ENCODE measurements around the gene PIK3R1. TPM values are rescaled to one million over a fixed set of nuclear protein-coding genes. Genes with fewer than 3 reads are reported as not detected.

Gene PIK3R1
- 89.3 TPM for total RNA-seq

GRCh38 chr5:68215208-68215897 lies at the start of gene PIK3R1:
Gene PIK3R1, plus strand, starts transcription at chr5:68215756. Its CDS starts 10,920 bp downstream, at chr5:68226676.
- Histone ChIP-seq H3K27me3 (no peaks in the 10 kb centered on the region), H3K36me3 (no peaks in the 10 kb centered on the region), H3K27ac (peak within 1 kb of the TSS; percentile 96), H3K4me1 (peaks cover 0 to 5% of the 10 kb centered on the region in 2 donors), H3K9me3 (no peaks in the 10 kb centered on the region), H3K4me3 (peak within 1 kb of the TSS; percentile 91 to 99)
- peak; percentile 45 to 51 (median 46) for TF ChIP-seq CTCF (IDR thresholded peaks at IDR 0.05)
- DNase-seq (ENCODE audit: low spot score in 2 of 2): peak; percentile 81 to 97
- intact Hi-C loops (cut with DNase I): loop anchor here (2.0 to 5.0 kb wide), 6 partner anchors 23 to 915 kb away; no protein-coding TSS in a partner anchor

- no peak for DNase-seq (ENCODE audit: low spot score in 2 of 2)
Measured at GRCh38 chr5:68167195-68167651, 48.3 kb upstream of the PIK3R1 start.

GRCh38 chr5:68169903-68170302 lies 45.7 kb upstream of the PIK3R1 start:
- DNase-seq (ENCODE audit: low spot score in 2 of 2): no peak
- no peaks in the 10 kb centered on the region for H3K9me3 ChIP-seq
- H3K4me3 ChIP-seq: no peak overlapping the region
- no peaks in the 10 kb centered on the region for H3K27me3 ChIP-seq
- intact Hi-C loops (cut with DNase I): loop anchor here (2.0 kb wide), 1 partner anchor 45 kb away; the partner anchor contains the start of gene PIK3R1
- H3K36me3 ChIP-seq: no peaks in the 10 kb centered on the region
- H3K4me1 ChIP-seq: peaks cover 3 to 19% of the 10 kb centered on the region in 2 donors
- TF ChIP-seq CTCF (IDR thresholded peaks at IDR 0.05): no peak
- peak overlapping the region; percentile 70 to 79 for H3K27ac ChIP-seq

More at GRCh38 chr5:68167195-68167651, 48.3 kb upstream of the PIK3R1 start:
- no peak for TF ChIP-seq CTCF (IDR thresholded peaks at IDR 0.05)
- Histone ChIP-seq H3K4me3 (no peak overlapping the region), H3K36me3 (no peaks in the 10 kb centered on the region), H3K27ac (no peak overlapping the region), H3K4me1 (peaks cover 3 to 17% of the 10 kb centered on the region in 2 donors), H3K9me3 (no peaks in the 10 kb centered on the region), H3K27me3 (no peaks in the 10 kb centered on the region)
- intact Hi-C loops (cut with DNase I): no loop called here

GRCh38 chr5:68170826-68171558 lies 44.6 kb upstream of the PIK3R1 start:
- TF ChIP-seq CTCF (IDR thresholded peaks at IDR 0.05): no peak
- H3K9me3 ChIP-seq: no peaks in the 10 kb centered on the region
- no peaks in the 10 kb centered on the region for H3K36me3 ChIP-seq
- H3K4me1 ChIP-seq: peaks cover 3 to 19% of the 10 kb centered on the region in 2 donors
- intact Hi-C loops (cut with DNase I): loop anchor here (1.0 to 2.0 kb wide), 2 partner anchors 21 to 44 kb away; partner anchors contain the start of gene PIK3R1
- peak overlapping the region in 1 of 2 donors; percentile 25 for H3K4me3 ChIP-seq
- peak overlapping the region; percentile 70 to 79 for H3K27ac ChIP-seq
- H3K27me3 ChIP-seq: no peaks in the 10 kb centered on the region
- DNase-seq (ENCODE audit: low spot score in 2 of 2): peak; percentile 59 to 90

- Histone ChIP-seq H3K9me3 (no peaks in the 10 kb centered on the region), H3K4me3 (no peak overlapping the region), H3K4me1 (peaks cover 3 to 19% of the 10 kb centered on the region in 2 donors), H3K27ac (peak overlapping the region; percentile 31 to 79), H3K36me3 (no peaks in the 10 kb centered on the region), H3K27me3 (no peaks in the 10 kb centered on the region)
- DNase-seq (ENCODE audit: low spot score in 2 of 2): no peak
- intact Hi-C loops (cut with DNase I): no loop called here
- TF ChIP-seq CTCF (IDR thresholded peaks at IDR 0.05): no peak
Measured at GRCh38 chr5:68172314-68172713, 43.2 kb upstream of the PIK3R1 start.

Measured in ascending aorta (tissue), 2 donors.